Measurements from ENCODE around the gene POP5. TPM values are rescaled to one million over a fixed set of nuclear protein-coding genes. Genes with fewer than 3 reads are reported as not detected.
"Not testable (repeated sequence)": the region's sequence is repeated elsewhere in the genome, so short reads cannot be mapped to it uniquely, and the experiment has no call there.

Gene POP5
- total RNA-seq, 2 experiments from 2014 or later: 63.3 to 64.0 TPM

DNA sequence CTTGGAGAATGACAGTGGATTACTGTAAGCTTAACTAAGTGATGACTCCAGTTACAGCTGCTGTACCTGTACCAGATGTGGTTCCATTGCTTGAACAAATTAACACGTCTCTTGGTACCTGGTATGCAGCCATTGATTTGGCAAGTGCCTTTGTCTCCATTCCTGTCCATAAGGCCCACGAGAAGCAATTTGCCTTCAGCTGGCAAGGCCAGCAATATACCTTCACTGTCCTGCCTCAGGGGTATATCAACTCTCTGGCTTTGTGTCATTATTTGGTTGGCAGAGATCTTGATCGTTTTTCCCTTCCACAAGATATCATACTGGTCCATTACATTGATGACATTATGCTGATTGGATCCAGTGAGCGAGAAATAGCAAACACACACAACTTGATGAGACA lies 29.4 kb upstream of the POP5 start:
- no peak overlapping the region for H3K4me3 Mint-ChIP-seq
- H3K27me3 Mint-ChIP-seq (ENCODE audit: low read depth): peaks cover 4% of the 10 kb centered on the region
- H3K36me3 Mint-ChIP-seq (ENCODE audit: low read depth): no peaks in the 10 kb centered on the region
- ChIA-PET POLR2A (no interaction called here), CTCF (no interaction called here)
- ATAC-seq (no peak), DNase-seq (no peak)
- H3K9me3 Mint-ChIP-seq (ENCODE audit: insufficient read depth): no peaks in the 10 kb centered on the region
- H3K4me1 Mint-ChIP-seq (ENCODE audit: low read depth): no peaks in the 10 kb centered on the region
- no peak overlapping the region for H3K27ac Mint-ChIP-seq

- H3K4me3 Mint-ChIP-seq; DNase-seq; ATAC-seq; POLR2A ChIA-PET; H3K27ac Mint-ChIP-seq; H3K36me3 Mint-ChIP-seq (ENCODE audit: low read depth); H3K27me3 Mint-ChIP-seq (ENCODE audit: low read depth); H3K9me3 Mint-ChIP-seq (ENCODE audit: insufficient read depth); CTCF ChIA-PET; H3K4me1 Mint-ChIP-seq (ENCODE audit: low read depth): not testable (repeated sequence)
These were observed 21.2 kb upstream of the POP5 start for GRCh38 chr12:120602416-120602815.

DNA sequence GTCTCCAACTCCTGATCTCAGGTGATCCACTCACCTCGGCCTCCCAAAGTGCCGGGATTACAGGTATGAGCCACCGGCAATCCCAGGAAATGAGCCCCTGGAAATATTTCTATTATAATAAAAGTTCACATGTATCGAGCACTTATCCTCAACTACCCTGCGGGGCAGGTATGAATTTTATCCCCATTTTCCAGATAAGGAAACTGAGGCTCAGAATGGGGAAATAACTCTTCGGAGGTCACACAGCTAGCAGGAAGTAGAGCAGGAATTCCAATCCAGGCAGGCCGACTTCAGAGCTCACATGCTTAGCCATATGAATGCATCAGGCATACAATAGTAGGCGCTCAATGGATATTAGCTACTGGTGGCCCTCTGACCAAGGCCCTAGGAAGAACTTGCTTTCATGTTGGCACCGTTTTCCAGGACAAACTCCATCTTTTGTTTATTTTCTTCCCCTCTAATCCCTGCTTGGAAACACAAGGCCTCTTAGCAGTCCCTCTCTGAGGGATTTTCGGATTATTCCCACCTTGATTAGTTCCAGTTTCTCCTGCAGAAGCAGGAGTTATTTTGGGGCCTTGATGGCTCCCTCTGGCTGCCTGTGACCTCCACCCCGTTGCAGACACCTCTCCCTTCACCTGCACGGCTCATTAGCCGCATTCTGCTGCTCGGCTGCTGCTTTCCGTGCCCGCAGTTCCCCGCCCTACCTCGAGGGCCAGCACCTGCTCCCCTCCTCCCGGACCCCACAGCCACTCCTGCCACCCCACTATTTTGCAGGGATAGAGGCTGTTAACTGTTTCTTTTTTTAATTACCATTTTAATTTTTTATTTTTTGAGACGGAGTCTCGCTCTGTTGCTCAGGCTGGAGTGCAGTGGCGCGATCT lies 18.7 kb upstream of the POP5 start:
- H3K36me3 Mint-ChIP-seq (ENCODE audit: low read depth): no peaks in the 10 kb centered on the region
- peaks cover 13% of the 10 kb centered on the region for H3K27me3 Mint-ChIP-seq (ENCODE audit: low read depth)
- H3K9me3 Mint-ChIP-seq (ENCODE audit: insufficient read depth): no peaks in the 10 kb centered on the region
- ChIA-PET CTCF (interaction anchor here (1.2 to 1.4 kb wide), 2 partner anchors 17 to 33 kb away, joined by 3 read pairs; no protein-coding TSS in a partner anchor), POLR2A (no interaction called here)
- H3K4me3 Mint-ChIP-seq: no peak overlapping the region
- no peaks in the 10 kb centered on the region for H3K4me1 Mint-ChIP-seq (ENCODE audit: low read depth)
- ATAC-seq: no peak
- DNase-seq: no peak
- H3K27ac Mint-ChIP-seq: no peak overlapping the region

- ChIA-PET POLR2A (no interaction called here), CTCF (interaction anchor here (1.4 kb wide), 1 partner anchor 16 kb away, joined by 3 read pairs; no protein-coding TSS in a partner anchor)
- Mint-ChIP-seq H3K27ac (no peak overlapping the region), H3K36me3 (ENCODE audit: low read depth) (no peaks in the 10 kb centered on the region), H3K9me3 (ENCODE audit: insufficient read depth) (no peaks in the 10 kb centered on the region), H3K4me1 (ENCODE audit: low read depth) (no peaks in the 10 kb centered on the region), H3K4me3 (no peak overlapping the region), H3K27me3 (ENCODE audit: low read depth) (peaks cover 13% of the 10 kb centered on the region)
- no peak for ATAC-seq
- DNase-seq: no peak
These were observed 17.7 kb upstream of the POP5 start for GRCh38 chr12:120598674-120599463.

- ChIA-PET CTCF (no interaction called here), POLR2A (no interaction called here)
- H3K36me3 Mint-ChIP-seq (ENCODE audit: low read depth): no peaks in the 10 kb centered on the region
- H3K4me3 Mint-ChIP-seq: no peak overlapping the region
- no peak for ATAC-seq
- H3K27ac Mint-ChIP-seq: no peak overlapping the region
- no peaks in the 10 kb centered on the region for H3K4me1 Mint-ChIP-seq (ENCODE audit: low read depth)
- no peak for DNase-seq
- H3K9me3 Mint-ChIP-seq (ENCODE audit: insufficient read depth): no peaks in the 10 kb centered on the region
- peaks cover 13% of the 10 kb centered on the region for H3K27me3 Mint-ChIP-seq (ENCODE audit: low read depth)
These were observed 16.7 kb upstream of the POP5 start for GRCh38 chr12:120597861-120598260.

- no peaks in the 10 kb centered on the region for H3K36me3 Mint-ChIP-seq (ENCODE audit: low read depth)
- ATAC-seq (no peak), DNase-seq (no peak)
- ChIA-PET CTCF (interaction anchor here (1.9 kb wide), 1 partner anchor 14 kb away, joined by 5 read pairs; no protein-coding TSS in a partner anchor), POLR2A (no interaction called here)
- no peaks in the 10 kb centered on the region for H3K4me1 Mint-ChIP-seq (ENCODE audit: low read depth)
- no peaks in the 10 kb centered on the region for H3K9me3 Mint-ChIP-seq (ENCODE audit: insufficient read depth)
- no peak overlapping the region for H3K4me3 Mint-ChIP-seq
- H3K27ac Mint-ChIP-seq: no peak overlapping the region
- H3K27me3 Mint-ChIP-seq (ENCODE audit: low read depth): peaks cover 11% of the 10 kb centered on the region
These were observed 15.7 kb upstream of the POP5 start for GRCh38 chr12:120596901-120597300.

- ATAC-seq (no peak), DNase-seq (no peak)
- Mint-ChIP-seq H3K9me3 (ENCODE audit: insufficient read depth) (no peaks in the 10 kb centered on the region), H3K27me3 (ENCODE audit: low read depth) (peaks cover 6% of the 10 kb centered on the region), H3K4me1 (ENCODE audit: low read depth) (no peaks in the 10 kb centered on the region), H3K36me3 (ENCODE audit: low read depth) (no peaks in the 10 kb centered on the region), H3K4me3 (no peak overlapping the region), H3K27ac (no peak overlapping the region)
- CTCF ChIA-PET: interaction anchor here (1.0 to 1.1 kb wide), 2 partner anchors 9 to 57 kb away, joined by 3 to 6 read pairs; no protein-coding TSS in a partner anchor
- POLR2A ChIA-PET: interaction anchor here (0.6 kb wide), 1 partner anchor 58 kb away, joined by 3 read pairs; no protein-coding TSS in a partner anchor
These were observed 11.2 kb upstream of the POP5 start for GRCh38 chr12:120592121-120593049.

- DNase-seq (no peak), ATAC-seq (no peak)
- Mint-ChIP-seq H3K9me3 (ENCODE audit: insufficient read depth) (no peaks in the 10 kb centered on the region), H3K36me3 (ENCODE audit: low read depth) (no peaks in the 10 kb centered on the region), H3K4me3 (no peak overlapping the region), H3K4me1 (ENCODE audit: low read depth) (no peaks in the 10 kb centered on the region), H3K27ac (no peak overlapping the region), H3K27me3 (ENCODE audit: low read depth) (peaks cover 7% of the 10 kb centered on the region)
- CTCF ChIA-PET: interaction anchor here (1.0 to 1.1 kb wide), 2 partner anchors 8 to 58 kb away, joined by 3 to 6 read pairs; no protein-coding TSS in a partner anchor
- POLR2A ChIA-PET: no interaction called here
These were observed 9.7 kb upstream of the POP5 start for GRCh38 chr12:120590741-120591407.

- no peak for ATAC-seq
- ChIA-PET CTCF (interaction anchor here (0.5 kb wide), 1 partner anchor 162 kb away, joined by 3 read pairs; no protein-coding TSS in a partner anchor), POLR2A (no interaction called here)
- peaks cover 10% of the 10 kb centered on the region for H3K27me3 Mint-ChIP-seq (ENCODE audit: low read depth)
- H3K9me3 Mint-ChIP-seq (ENCODE audit: insufficient read depth): no peaks in the 10 kb centered on the region
- DNase-seq: no peak
- no peak overlapping the region for H3K4me3 Mint-ChIP-seq
- H3K36me3 Mint-ChIP-seq (ENCODE audit: low read depth): no peaks in the 10 kb centered on the region
- no peak overlapping the region for H3K27ac Mint-ChIP-seq
- H3K4me1 Mint-ChIP-seq (ENCODE audit: low read depth): peaks cover 3% of the 10 kb centered on the region
These were observed 8.0 kb upstream of the POP5 start for GRCh38 chr12:120588948-120589930.

DNA sequence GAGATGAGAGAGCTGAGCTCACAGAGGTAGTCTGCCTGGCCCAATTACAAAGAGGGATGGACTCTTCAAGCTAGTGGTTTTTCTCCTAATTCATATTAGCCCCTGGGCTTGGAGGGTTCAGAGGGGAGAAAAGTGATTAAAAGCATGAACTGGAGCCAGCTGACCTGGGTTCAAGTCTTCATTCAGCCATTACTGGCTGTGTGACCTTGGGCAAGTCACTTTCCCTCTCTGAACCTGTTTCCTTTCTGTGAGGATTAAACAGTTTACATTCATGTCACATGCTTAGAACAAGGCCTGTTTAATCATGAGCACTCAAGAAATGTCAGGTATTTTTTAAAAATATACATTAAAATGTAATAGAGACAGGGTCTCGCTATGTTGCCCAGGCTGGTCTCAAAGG lies 7.2 kb upstream of the POP5 start:
- ChIA-PET POLR2A (no interaction called here), CTCF (interaction anchor here (1.3 kb wide), 1 partner anchor 61 kb away, joined by 3 read pairs; no protein-coding TSS in a partner anchor)
- DNase-seq (no peak), ATAC-seq (no peak)
- H3K9me3 Mint-ChIP-seq (ENCODE audit: insufficient read depth): no peaks in the 10 kb centered on the region
- no peak overlapping the region for H3K27ac Mint-ChIP-seq
- H3K27me3 Mint-ChIP-seq (ENCODE audit: low read depth): peaks cover 17% of the 10 kb centered on the region
- no peaks in the 10 kb centered on the region for H3K36me3 Mint-ChIP-seq (ENCODE audit: low read depth)
- peaks cover 11% of the 10 kb centered on the region for H3K4me1 Mint-ChIP-seq (ENCODE audit: low read depth)
- H3K4me3 Mint-ChIP-seq: no peak overlapping the region
